Right lobe of liver (tissue), 6 donors: ENCODE results near the gene ALPP. TPM values are rescaled to one million over a fixed set of nuclear protein-coding genes. Genes with fewer than 3 reads are reported as not detected.
"Not testable (repeated sequence)": the region's sequence is repeated elsewhere in the genome, so short reads cannot be mapped to it uniquely, and the experiment has no call there.

Experiments used
- ATAC-seq, 4 donors: fragments of 200-7000 bp; cut with Tn5 transposase; one replicate each; pipeline ENCODE4 v1.9.1; 2020; ENCODE audit warnings: mild to moderate bottlenecking in 4 of 4, moderate library complexity in 4 of 4
- DNase-seq, 3 donors: peaks; one replicate each; pipeline ENCODE4 v3.0.0-alpha.2; 2020
- H3K27ac ChIP-seq, 3 donors: fragments of 200-600 bp; one replicate each; pipeline ENCODE4 v1.8.0; 2022
- H3K27me3 ChIP-seq, 2 donors: fragments of 200-600 bp; one replicate each; pipeline ENCODE4 v1.8.0; 2022
- H3K36me3 ChIP-seq, 4 donors: fragments of 200-600 bp; sonication (generic) in 1 of 4; one replicate each; pipeline versions ENCODE4 v1.5.1 to v1.8.0; 2017 to 2022; ENCODE audit warnings: control low read depth in 1 of 4
- H3K4me1 ChIP-seq, 4 donors: fragments of 200-600 bp; sonication (generic) in 1 of 4; one replicate each; pipeline versions ENCODE4 v1.5.1 to v1.8.0; 2017 to 2022; ENCODE audit warnings: control low read depth in 1 of 4
- H3K4me3 ChIP-seq, 3 donors: fragments of 200-600 bp; one replicate each; pipeline ENCODE4 v1.8.0; 2022
- H3K9me3 ChIP-seq, 4 donors: fragments of 200-600 bp; sonication (generic) in 1 of 4; one replicate each; pipeline versions ENCODE4 v1.5.1 to v1.8.0; 2017 to 2022; ENCODE audit warnings: control low read depth in 1 of 4
- CTCF ChIP-seq, 4 donors: fragments of 200-600 bp in 3 of 4; fragments of 450-650 bp in 1 of 4; IDR thresholded peaks; one replicate each; pipeline versions ENCODE4 v1.5.1 to v1.8.0; 2016 to 2022; ENCODE audit warnings: antibody characterized with exemption in 4 of 4, mild to moderate bottlenecking in 2 of 4
- POLR2A ChIP-seq: fragments of 450-650 bp; IDR thresholded peaks from one replicate; pipeline ENCODE4 v1.6.1; 2017; ENCODE audit warnings: antibody characterized with exemption, mild to moderate bottlenecking
- WGBS: methylation state at CpG from one replicate; pipeline ENCODE4 v1.1.6; 2018; ENCODE audit warnings: low coverage, low lambda C conversion rate; ENCODE audit not compliant: insufficient coverage; ENCODE audit errors: missing lambda C conversion rate; 5-methylcytosine and 5-hydroxymethylcytosine counted together
- intact Hi-C, 2 donors: fragments of 100-400 bp; cut with DNase I; formaldehyde crosslinking; loops; one replicate each; pipeline versions ENCODE4 v1.11.2 to v1.14.1; 2022
- total RNA-seq, 6 experiments: library from RNA; depleted of rRNA in 2 of 6; stranded (reverse); fragments of >200 nt in 2 of 6; fragmentation: NEBNext Ultra II Directional in 3 of 6; extraction: Animal tissue kit (Norgen Biotek cat#: 25700) in 3 of 6; gene quantifications; one replicate each; pipeline versions ENCODE4 v1.1.0 to v1.2.4, GENCODE V29; 2016 to 2023
- donor health status: DM: no; HTN: yes; CAD: no.
- donor health status: DM: no; HTN: no; CAD: no.
- donor health status: DM: no; HTN: no; CAD: no.
- donor health status: DM: no; HTN: yes; CAD: no.
- donor health status: DM: no; HTN: yes; CAD: no.

The ALPP gene
- total RNA-seq, 6 experiments from 2014 or later: not detected

- intact Hi-C loops: no loop called here
- ATAC-seq (peak; percentile 26 to 69 (median 57)), DNase-seq (peak in 2 of 3 donors; percentile 33 to 44)
- no peak overlapping the region for H3K4me3 ChIP-seq
- H3K36me3 ChIP-seq: no peaks in the 10 kb centered on the region
- no peaks in the 10 kb centered on the region for H3K9me3 ChIP-seq
- 17% methylated on average over 1 of the region's 20 CpGs for WGBS
- no peaks in the 10 kb centered on the region for H3K4me1 ChIP-seq
- TF ChIP-seq POLR2A (no peak), CTCF (IDR thresholded peaks at IDR 0.05) (peak in 2 of 4 donors; percentile 14 to 17)
- H3K27me3 ChIP-seq: no peaks in the 10 kb centered on the region
- H3K27ac ChIP-seq: no peak overlapping the region
Measured at GRCh38 chr2:232365621-232366321, 12.8 kb upstream of the ALPP start.

DNA sequence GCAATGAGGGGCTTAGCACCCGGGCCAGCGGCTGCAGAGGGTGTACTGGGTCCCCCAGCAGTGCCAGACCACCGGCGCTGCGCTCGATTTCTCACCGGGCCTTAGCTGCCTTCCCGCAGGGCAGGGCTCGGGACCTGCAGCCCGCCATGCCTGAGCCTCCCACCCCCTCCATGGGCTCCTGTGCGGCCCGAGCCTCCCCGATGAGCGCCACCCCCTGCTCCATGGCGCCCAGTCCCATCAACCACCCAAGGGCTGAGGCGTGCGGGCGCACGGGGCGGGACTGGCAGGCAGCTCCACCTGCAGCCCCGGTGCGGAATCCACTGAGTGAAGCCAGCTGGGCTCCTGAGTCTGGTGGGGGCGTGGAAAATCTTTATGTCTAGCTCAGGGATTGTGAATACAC, 12.1 kb upstream of the ALPP start:
- peak in 1 of 3 donors; percentile 30 for DNase-seq
- H3K27me3 ChIP-seq, ATAC-seq, H3K4me3 ChIP-seq, intact Hi-C loops, H3K36me3 ChIP-seq, H3K27ac ChIP-seq, H3K4me1 ChIP-seq, H3K9me3 ChIP-seq: not testable (repeated sequence)
- 40% methylated on average over 1 of the region's 23 CpGs for WGBS

- 52% methylated on average over 3 of the region's 7 CpGs for WGBS
- Histone ChIP-seq H3K27ac (no peak overlapping the region), H3K9me3 (no peaks in the 10 kb centered on the region), H3K36me3 (no peaks in the 10 kb centered on the region), H3K4me1 (no peaks in the 10 kb centered on the region), H3K4me3 (no peak overlapping the region), H3K27me3 (no peaks in the 10 kb centered on the region)
- intact Hi-C loops: no loop called here
- no peak for DNase-seq
- TF ChIP-seq POLR2A (no peak), CTCF (IDR thresholded peaks at IDR 0.05) (no peak)
- ATAC-seq: no peak
Measured at GRCh38 chr2:232367016-232367415, 11.5 kb upstream of the ALPP start.

DNA sequence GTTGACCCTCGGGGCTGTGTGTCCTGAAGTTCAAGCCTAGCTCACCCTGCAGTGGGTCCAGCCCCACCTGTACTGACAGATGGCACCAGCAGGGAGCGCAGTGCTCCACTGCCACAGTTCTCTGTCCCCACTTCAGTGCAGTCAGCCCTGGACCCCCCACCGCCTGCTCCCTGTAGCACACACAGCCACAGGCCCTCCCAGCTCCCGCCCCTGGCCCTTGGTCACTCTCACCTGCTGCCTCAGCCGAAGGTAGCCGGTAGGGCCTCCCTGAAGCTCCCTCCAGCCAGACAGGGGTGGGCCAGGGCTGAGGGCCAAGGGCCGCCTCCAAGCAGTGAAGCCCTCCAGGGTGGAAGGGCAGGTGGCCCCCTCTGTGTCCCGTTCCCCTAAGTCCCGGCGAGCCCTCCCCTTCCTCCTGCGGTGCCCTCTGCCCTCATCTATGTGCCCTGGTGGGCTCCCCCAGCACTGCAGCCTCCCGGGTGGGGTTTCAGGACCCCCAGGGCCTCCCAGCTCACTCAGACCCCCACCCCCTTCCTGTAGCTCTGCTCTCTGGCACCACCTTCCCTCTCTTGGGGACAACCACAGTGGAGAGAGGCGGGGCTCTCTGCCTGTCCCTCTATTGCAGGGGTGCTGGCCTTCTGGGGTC, 10.8 kb upstream of the ALPP start:
- 0% methylated on average over 1 of the region's 13 CpGs for WGBS
- ATAC-seq: peak in 1 of 4 donors; percentile 16
- H3K9me3 ChIP-seq: no peaks in the 10 kb centered on the region
- TF ChIP-seq POLR2A: no peak
- peak in 1 of 4 donors; percentile 16 for TF ChIP-seq CTCF (IDR thresholded peaks at IDR 0.05)
- H3K36me3 ChIP-seq: no peaks in the 10 kb centered on the region
- no peaks in the 10 kb centered on the region for H3K4me1 ChIP-seq
- H3K4me3 ChIP-seq: no peak overlapping the region
- intact Hi-C loops: no loop called here
- no peak for DNase-seq
- no peaks in the 10 kb centered on the region for H3K27me3 ChIP-seq
- H3K27ac ChIP-seq: no peak overlapping the region

DNA sequence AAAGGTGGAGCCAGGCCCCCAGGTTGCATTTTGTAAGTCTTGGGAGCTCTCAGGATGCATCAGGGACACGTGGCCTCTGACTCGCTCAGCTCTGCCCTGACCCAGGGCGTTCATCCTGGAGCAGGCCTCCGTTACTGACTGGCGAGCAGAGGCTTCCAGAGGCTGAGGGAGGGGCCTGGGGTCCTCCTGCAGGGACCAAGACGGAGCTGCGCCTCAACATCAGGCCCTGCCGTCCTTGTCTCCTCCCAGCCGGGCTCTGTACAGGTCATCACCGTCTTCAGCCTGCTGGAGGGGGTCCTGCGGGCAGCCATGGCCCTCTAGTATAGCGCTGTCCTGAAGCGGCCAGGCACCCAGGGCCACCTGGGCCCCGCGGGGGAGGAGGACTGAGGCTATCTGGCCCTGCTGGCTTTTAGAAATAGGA, 10.2 kb upstream of the ALPP start:
- TF ChIP-seq POLR2A (no peak), CTCF (IDR thresholded peaks at IDR 0.05) (no peak)
- no peak for ATAC-seq
- no peak overlapping the region for H3K4me3 ChIP-seq
- no peak overlapping the region for H3K27ac ChIP-seq
- no peaks in the 10 kb centered on the region for H3K4me1 ChIP-seq
- intact Hi-C loops: no loop called here
- 94% methylated on average over 4 of the region's 15 CpGs for WGBS
- DNase-seq: no peak
- no peaks in the 10 kb centered on the region for H3K27me3 ChIP-seq
- H3K9me3 ChIP-seq: no peaks in the 10 kb centered on the region
- no peaks in the 10 kb centered on the region for H3K36me3 ChIP-seq
